ENCODE results near the gene CCDC117.
A peak's percentile ranks its signal among the peaks of the same experiment; 100 is the strongest.
"Not testable (repeated sequence)": the region's sequence is repeated elsewhere in the genome, so short reads cannot be mapped to it uniquely, and the experiment has no call there.

CCDC117 gene

GRCh38 chr22:28801845-28802594, 29.5 kb downstream of the CCDC117 start:
- Histone ChIP-seq H3K4me3 (ENCODE audit: low read length in 2 of 2) (peak overlapping the region; percentile 52 to 98), H3K9ac (ENCODE audit: low read depth in 1 of 2, low read length in 2 of 2) (peak overlapping the region; percentile 0 to 99)

GRCh38 chr22:28802595-28803123, 30.2 kb downstream of the CCDC117 start:
- Histone ChIP-seq H3K4me1 (ENCODE audit: control insufficient read depth in 2 of 2, insufficient read depth in 2 of 2, low read length in 2 of 2) (peaks cover 19 to 23% of the 10 kb centered on the region in 2 donors), H3K27me3 (ENCODE audit: control insufficient read depth in 2 of 2, insufficient read depth in 2 of 2, low read length in 2 of 2) (no peaks in the 10 kb centered on the region), H3K4me3 (ENCODE audit: low read length in 2 of 2) (peak overlapping the region; percentile 52 to 98), H3K36me3 (ENCODE audit: control insufficient read depth in 2 of 2, insufficient read depth in 2 of 2, low read length in 2 of 2) (peaks cover 0 to 4% of the 10 kb centered on the region in 2 donors), H3K27ac (ENCODE audit: low read depth in 2 of 2, low read length in 2 of 2) (peak overlapping the region; percentile 71 to 84), H3K9ac (ENCODE audit: low read depth in 1 of 2, low read length in 2 of 2) (peak overlapping the region; percentile 6 to 99), H3K9me3 (ENCODE audit: control insufficient read depth in 2 of 2, low read length in 2 of 2) (no peaks in the 10 kb centered on the region)

More at GRCh38 chr22:28801845-28802594, 29.5 kb downstream of the CCDC117 start:
- H3K27me3 ChIP-seq (ENCODE audit: control insufficient read depth in 2 of 2, insufficient read depth in 2 of 2, low read length in 2 of 2) = no peaks in the 10 kb centered on the region
- peak overlapping the region; percentile 71 to 84 for H3K27ac ChIP-seq (ENCODE audit: low read depth in 2 of 2, low read length in 2 of 2)
- H3K9me3 ChIP-seq (ENCODE audit: control insufficient read depth in 2 of 2, low read length in 2 of 2) = no peaks in the 10 kb centered on the region
- H3K4me1 ChIP-seq (ENCODE audit: control insufficient read depth in 2 of 2, insufficient read depth in 2 of 2, low read length in 2 of 2) = peaks cover 19 to 25% of the 10 kb centered on the region in 2 donors
- H3K36me3 ChIP-seq (ENCODE audit: control insufficient read depth in 2 of 2, insufficient read depth in 2 of 2, low read length in 2 of 2) = peaks cover 2 to 8% of the 10 kb centered on the region in 2 donors

DNA sequence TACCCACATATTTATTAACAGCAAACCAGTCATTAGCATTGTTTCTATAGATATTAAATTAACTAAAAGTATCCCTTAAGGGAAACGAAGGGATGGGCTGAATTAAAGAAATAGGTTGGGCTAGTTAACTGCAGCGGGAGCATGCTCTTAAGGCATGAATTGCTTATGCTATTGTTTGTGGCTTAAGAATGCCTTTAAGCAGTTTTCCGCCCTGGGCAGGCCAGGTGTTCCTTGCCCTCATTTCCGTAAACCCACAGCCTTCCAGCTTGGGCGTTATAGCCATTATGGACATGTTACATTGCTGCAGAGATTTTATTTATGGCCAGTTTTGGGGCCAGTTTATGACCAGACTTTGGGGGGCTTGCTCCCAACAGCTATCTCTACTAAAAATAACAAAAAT, 32.9 kb downstream of the CCDC117 start:
- not testable (repeated sequence) for H3K27ac ChIP-seq (ENCODE audit: low read depth in 2 of 2, low read length in 2 of 2); H3K9ac ChIP-seq (ENCODE audit: low read depth in 1 of 2, low read length in 2 of 2); H3K4me3 ChIP-seq (ENCODE audit: low read length in 2 of 2); H3K9me3 ChIP-seq (ENCODE audit: control insufficient read depth in 2 of 2, low read length in 2 of 2); H3K36me3 ChIP-seq (ENCODE audit: control insufficient read depth in 2 of 2, insufficient read depth in 2 of 2, low read length in 2 of 2); H3K27me3 ChIP-seq (ENCODE audit: control insufficient read depth in 2 of 2, insufficient read depth in 2 of 2, low read length in 2 of 2)
- H3K4me1 ChIP-seq (ENCODE audit: control insufficient read depth in 2 of 2, insufficient read depth in 2 of 2, low read length in 2 of 2) = peaks cover 11 to 20% of the 10 kb centered on the region in 2 donors

GRCh38 chr22:28808716-28809355, 36.3 kb downstream of the CCDC117 start:
- H3K9ac ChIP-seq (ENCODE audit: low read depth in 1 of 2, low read length in 2 of 2) = no peak overlapping the region
- no peak overlapping the region for H3K4me3 ChIP-seq (ENCODE audit: low read length in 2 of 2)

GRCh38 chr22:28810821-28811491, 38.5 kb downstream of the CCDC117 start:
- Histone ChIP-seq H3K36me3 (ENCODE audit: control insufficient read depth in 2 of 2, insufficient read depth in 2 of 2, low read length in 2 of 2) (no peaks in the 10 kb centered on the region), H3K4me3 (ENCODE audit: low read length in 2 of 2) (peak overlapping the region in 1 of 2 donors; percentile 42), H3K9ac (ENCODE audit: low read depth in 1 of 2, low read length in 2 of 2) (no peak overlapping the region), H3K27me3 (ENCODE audit: control insufficient read depth in 2 of 2, insufficient read depth in 2 of 2, low read length in 2 of 2) (no peaks in the 10 kb centered on the region), H3K4me1 (ENCODE audit: control insufficient read depth in 2 of 2, insufficient read depth in 2 of 2, low read length in 2 of 2) (peaks cover 13 to 20% of the 10 kb centered on the region in 2 donors), H3K27ac (ENCODE audit: low read depth in 2 of 2, low read length in 2 of 2) (peak overlapping the region; percentile 35 to 43), H3K9me3 (ENCODE audit: control insufficient read depth in 2 of 2, low read length in 2 of 2) (no peaks in the 10 kb centered on the region)

More at GRCh38 chr22:28808716-28809355, 36.3 kb downstream of the CCDC117 start:
- no peaks in the 10 kb centered on the region for H3K9me3 ChIP-seq (ENCODE audit: control insufficient read depth in 2 of 2, low read length in 2 of 2)
- H3K4me1 ChIP-seq (ENCODE audit: control insufficient read depth in 2 of 2, insufficient read depth in 2 of 2, low read length in 2 of 2) = peaks cover 8 to 10% of the 10 kb centered on the region in 2 donors
- H3K36me3 ChIP-seq (ENCODE audit: control insufficient read depth in 2 of 2, insufficient read depth in 2 of 2, low read length in 2 of 2) = no peaks in the 10 kb centered on the region
- H3K27me3 ChIP-seq (ENCODE audit: control insufficient read depth in 2 of 2, insufficient read depth in 2 of 2, low read length in 2 of 2) = no peaks in the 10 kb centered on the region
- no peak overlapping the region for H3K27ac ChIP-seq (ENCODE audit: low read depth in 2 of 2, low read length in 2 of 2)

- Histone ChIP-seq H3K36me3 (ENCODE audit: control insufficient read depth in 2 of 2, insufficient read depth in 2 of 2, low read length in 2 of 2) (no peaks in the 10 kb centered on the region), H3K27ac (ENCODE audit: low read depth in 2 of 2, low read length in 2 of 2) (peak overlapping the region in 1 of 2 donors; percentile 51), H3K27me3 (ENCODE audit: control insufficient read depth in 2 of 2, insufficient read depth in 2 of 2, low read length in 2 of 2) (no peaks in the 10 kb centered on the region), H3K9me3 (ENCODE audit: control insufficient read depth in 2 of 2, low read length in 2 of 2) (no peaks in the 10 kb centered on the region), H3K9ac (ENCODE audit: low read depth in 1 of 2, low read length in 2 of 2) (no peak overlapping the region), H3K4me3 (ENCODE audit: low read length in 2 of 2) (no peak overlapping the region), H3K4me1 (ENCODE audit: control insufficient read depth in 2 of 2, insufficient read depth in 2 of 2, low read length in 2 of 2) (peaks cover 13 to 25% of the 10 kb centered on the region in 2 donors)
Observed at GRCh38 chr22:28812516-28812915, 40.0 kb downstream of the CCDC117 start.

DNA sequence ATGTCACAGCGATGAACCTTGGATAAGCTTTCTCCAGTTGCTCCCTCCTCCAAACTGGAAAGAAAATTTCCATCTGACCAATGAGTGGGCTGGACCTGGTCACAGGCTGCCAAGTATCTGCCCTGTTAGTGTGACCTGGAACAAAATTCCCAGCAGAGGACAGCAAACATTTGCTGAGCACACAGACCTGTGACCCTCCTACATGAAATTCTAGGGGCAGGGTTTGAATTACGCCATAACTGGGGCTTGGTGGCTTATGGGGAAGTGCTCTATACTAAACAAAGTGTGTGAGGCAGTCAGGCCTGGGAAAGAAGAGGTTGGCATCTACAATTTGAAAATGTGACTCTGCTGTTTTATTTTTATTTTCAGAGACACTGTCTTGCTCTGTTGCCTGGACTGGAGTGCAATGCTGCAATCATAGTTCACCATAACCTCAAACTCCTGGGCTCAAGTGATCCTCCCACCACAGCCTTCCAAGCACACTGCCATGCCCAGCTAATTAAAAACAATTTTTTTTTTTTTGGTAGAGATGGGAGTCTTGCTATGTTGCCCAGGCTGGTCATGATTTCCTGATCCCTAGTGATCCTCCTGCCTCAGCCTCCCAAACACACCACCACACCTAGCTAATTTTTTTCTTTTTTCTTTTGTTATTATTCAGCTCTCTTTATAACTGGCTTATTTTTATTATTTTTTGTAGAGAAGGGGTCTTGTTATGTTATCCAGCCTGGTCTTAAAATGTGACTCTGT, 41.5 kb downstream of the CCDC117 start:
- Histone ChIP-seq H3K9me3 (ENCODE audit: control insufficient read depth in 2 of 2, low read length in 2 of 2) (no peaks in the 10 kb centered on the region), H3K4me1 (ENCODE audit: control insufficient read depth in 2 of 2, insufficient read depth in 2 of 2, low read length in 2 of 2) (peaks cover 18 to 38% of the 10 kb centered on the region in 2 donors), H3K27ac (ENCODE audit: low read depth in 2 of 2, low read length in 2 of 2) (peak overlapping the region; percentile 54 to 64), H3K4me3 (ENCODE audit: low read length in 2 of 2) (no peak overlapping the region), H3K27me3 (ENCODE audit: control insufficient read depth in 2 of 2, insufficient read depth in 2 of 2, low read length in 2 of 2) (no peaks in the 10 kb centered on the region), H3K9ac (ENCODE audit: low read depth in 1 of 2, low read length in 2 of 2) (peak overlapping the region in 1 of 2 donors; percentile 24), H3K36me3 (ENCODE audit: control insufficient read depth in 2 of 2, insufficient read depth in 2 of 2, low read length in 2 of 2) (no peaks in the 10 kb centered on the region)

GRCh38 chr22:28815111-28815510, 42.6 kb downstream of the CCDC117 start:
- Histone ChIP-seq H3K4me3 (ENCODE audit: low read length in 2 of 2) (no peak overlapping the region), H3K9ac (ENCODE audit: low read depth in 1 of 2, low read length in 2 of 2) (peak overlapping the region in 1 of 2 donors; percentile 20), H3K27me3 (ENCODE audit: control insufficient read depth in 2 of 2, insufficient read depth in 2 of 2, low read length in 2 of 2) (no peaks in the 10 kb centered on the region), H3K36me3 (ENCODE audit: control insufficient read depth in 2 of 2, insufficient read depth in 2 of 2, low read length in 2 of 2) (no peaks in the 10 kb centered on the region), H3K4me1 (ENCODE audit: control insufficient read depth in 2 of 2, insufficient read depth in 2 of 2, low read length in 2 of 2) (peaks cover 28 to 50% of the 10 kb centered on the region in 2 donors), H3K9me3 (ENCODE audit: control insufficient read depth in 2 of 2, low read length in 2 of 2) (no peaks in the 10 kb centered on the region), H3K27ac (ENCODE audit: low read depth in 2 of 2, low read length in 2 of 2) (peak overlapping the region in 1 of 2 donors; percentile 45)

DNA sequence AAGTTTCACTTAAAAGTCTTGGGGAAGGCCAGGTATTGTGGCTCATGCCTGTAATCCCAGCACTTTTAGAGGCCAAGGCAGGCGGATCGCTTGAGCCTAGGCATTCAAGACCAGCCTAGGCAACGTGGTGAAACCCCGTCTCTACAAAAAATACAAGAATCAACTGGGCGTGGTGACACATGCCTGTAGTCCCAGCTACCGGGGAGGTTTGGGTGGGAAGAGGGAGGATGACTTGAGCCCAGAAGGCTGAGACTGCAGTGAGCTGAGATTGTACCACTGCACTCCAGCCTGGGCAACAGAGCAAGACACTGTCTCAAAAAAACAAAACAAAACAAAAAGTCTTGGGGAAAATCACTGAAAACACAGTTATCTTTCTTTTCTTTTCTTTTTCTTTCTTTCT, 43.2 kb downstream of the CCDC117 start:
- Histone ChIP-seq H3K9me3 (ENCODE audit: control insufficient read depth in 2 of 2, low read length in 2 of 2) (no peaks in the 10 kb centered on the region), H3K27ac (ENCODE audit: low read depth in 2 of 2, low read length in 2 of 2) (peak overlapping the region in 1 of 2 donors; percentile 45), H3K36me3 (ENCODE audit: control insufficient read depth in 2 of 2, insufficient read depth in 2 of 2, low read length in 2 of 2) (no peaks in the 10 kb centered on the region), H3K9ac (ENCODE audit: low read depth in 1 of 2, low read length in 2 of 2) (no peak overlapping the region), H3K4me1 (ENCODE audit: control insufficient read depth in 2 of 2, insufficient read depth in 2 of 2, low read length in 2 of 2) (peaks cover 28 to 51% of the 10 kb centered on the region in 2 donors), H3K4me3 (ENCODE audit: low read length in 2 of 2) (no peak overlapping the region), H3K27me3 (ENCODE audit: control insufficient read depth in 2 of 2, insufficient read depth in 2 of 2, low read length in 2 of 2) (no peaks in the 10 kb centered on the region)

Measured in mucosa of rectum (tissue), 2 donors.